Measurements from ENCODE around the gene DRAM2.

The DRAM2 gene

DNA sequence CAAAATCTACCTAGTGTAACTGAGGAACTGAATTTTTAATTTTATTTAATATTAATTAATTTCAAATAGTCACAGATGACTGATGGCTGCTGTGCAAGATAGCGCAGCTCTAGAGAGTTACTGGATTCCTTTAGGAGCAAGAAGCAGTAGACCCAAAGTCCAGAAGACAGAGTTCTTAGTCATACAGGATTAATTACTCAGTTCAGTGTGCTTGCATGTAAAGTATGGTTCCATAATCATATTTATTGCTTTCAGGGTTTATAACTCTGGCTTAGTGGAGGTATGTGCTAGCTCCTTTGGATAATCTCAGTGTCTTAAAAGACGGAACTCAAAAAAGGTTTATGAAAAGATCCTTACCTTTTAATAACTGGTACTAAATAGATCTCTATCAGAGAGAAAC lies 17.5 kb upstream of the DRAM2 start:
- no peak overlapping the region for H3K4me3 ChIP-seq (ENCODE audit: low read length)
- DNase-seq (ENCODE audit: low read depth), result no peak
- TF ChIP-seq CTCF (conservative IDR thresholded peaks at IDR 0.05; ENCODE audit: low read length), result no peak

GRCh38 chr1:111154021-111154999 lies 14.4 kb upstream of the DRAM2 start:
- no peak for DNase-seq (ENCODE audit: low read depth)
- H3K4me3 ChIP-seq (ENCODE audit: low read length), result no peak overlapping the region

GRCh38 chr1:111151838-111152237 lies 11.9 kb upstream of the DRAM2 start:
- DNase-seq (ENCODE audit: low read depth), result no peak
- H3K4me3 ChIP-seq (ENCODE audit: low read length), result no peak overlapping the region
- TF ChIP-seq CTCF (conservative IDR thresholded peaks at IDR 0.05; ENCODE audit: low read length), result no peak

More at GRCh38 chr1:111154021-111154999, 14.4 kb upstream of the DRAM2 start:
- no peak for TF ChIP-seq CTCF (conservative IDR thresholded peaks at IDR 0.05; ENCODE audit: low read length)

GRCh38 chr1:111148376-111148881 lies 8.5 kb upstream of the DRAM2 start:
- H3K4me3 ChIP-seq (ENCODE audit: low read length), result no peak overlapping the region
- no peak for TF ChIP-seq CTCF (conservative IDR thresholded peaks at IDR 0.05; ENCODE audit: low read length)
- DNase-seq (ENCODE audit: low read depth), result no peak

DNA sequence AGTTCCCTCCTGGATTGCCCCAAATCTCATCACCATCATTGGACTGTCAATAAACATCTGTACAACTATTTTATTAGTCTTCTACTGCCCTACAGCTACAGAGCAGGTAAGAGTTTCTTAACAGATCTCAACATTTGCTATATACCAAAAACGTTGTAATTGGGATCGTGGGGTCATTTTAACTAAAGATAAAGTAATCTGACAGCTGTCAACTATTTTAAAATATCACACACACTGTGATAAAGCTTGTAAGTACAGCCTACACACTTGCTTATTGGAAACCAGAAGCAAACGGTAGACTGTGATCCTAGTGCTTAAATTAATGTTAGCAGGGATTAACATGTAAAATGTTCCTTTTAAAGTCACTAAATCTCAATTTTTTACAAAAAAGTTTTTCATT lies 8.1 kb upstream of the DRAM2 start:
- H3K4me3 ChIP-seq (ENCODE audit: low read length), result no peak overlapping the region
- no peak for TF ChIP-seq CTCF (conservative IDR thresholded peaks at IDR 0.05; ENCODE audit: low read length)
- no peak for DNase-seq (ENCODE audit: low read depth)

GRCh38 chr1:111145963-111146768 lies 6.3 kb upstream of the DRAM2 start:
- DNase-seq (ENCODE audit: low read depth), result no peak
- TF ChIP-seq CTCF (conservative IDR thresholded peaks at IDR 0.05; ENCODE audit: low read length), result no peak
- no peak overlapping the region for H3K4me3 ChIP-seq (ENCODE audit: low read length)
